HG03520 (cell line): ENCODE data around the gene CHMP4B.

Source experiments
- ATAC-seq: cut with Tn5 transposase; IDR thresholded peaks from one replicate; pipeline ENCODE4 v1.9.1; 2021; ENCODE audit warnings: mild to moderate bottlenecking, moderate library complexity; ENCODE audit not compliant: unreplicated experiment

The CHMP4B gene

DNA sequence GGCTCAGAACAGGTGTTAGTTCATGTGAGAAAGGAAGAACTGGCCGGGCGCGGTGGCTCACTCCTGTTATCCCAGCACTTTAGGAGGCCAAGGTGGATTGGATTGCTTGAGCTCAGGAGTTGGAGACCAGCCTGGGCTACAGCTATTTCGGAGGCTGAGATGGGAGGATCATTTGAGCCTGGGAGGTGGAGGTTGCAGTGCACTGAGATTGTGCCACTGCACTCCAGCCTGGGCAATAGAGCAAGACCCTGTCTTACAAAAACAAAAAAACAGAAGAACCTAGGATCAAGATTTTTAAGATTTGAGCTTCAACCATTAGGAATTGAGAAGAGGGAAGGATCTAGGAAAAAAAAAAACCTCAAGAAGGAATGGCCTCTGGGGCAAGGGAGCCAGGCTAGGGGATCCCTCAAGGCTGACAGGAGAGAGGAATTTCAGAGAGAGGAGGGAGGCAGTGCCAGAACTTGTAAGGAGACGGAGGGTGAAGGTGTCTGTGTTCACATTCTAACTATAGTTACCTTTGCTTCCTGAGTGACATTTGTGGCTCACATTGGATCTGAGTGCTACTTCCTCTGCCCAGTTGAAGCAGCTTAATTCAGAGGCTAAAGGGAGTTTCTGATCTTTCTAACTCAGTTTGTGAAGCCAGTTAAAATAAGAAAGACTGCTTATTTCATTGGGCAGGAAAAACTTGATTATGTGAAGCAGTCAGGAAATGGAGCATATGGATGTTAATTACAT lies 26.1 kb downstream of the CHMP4B start:
- ATAC-seq, result no peak

DNA sequence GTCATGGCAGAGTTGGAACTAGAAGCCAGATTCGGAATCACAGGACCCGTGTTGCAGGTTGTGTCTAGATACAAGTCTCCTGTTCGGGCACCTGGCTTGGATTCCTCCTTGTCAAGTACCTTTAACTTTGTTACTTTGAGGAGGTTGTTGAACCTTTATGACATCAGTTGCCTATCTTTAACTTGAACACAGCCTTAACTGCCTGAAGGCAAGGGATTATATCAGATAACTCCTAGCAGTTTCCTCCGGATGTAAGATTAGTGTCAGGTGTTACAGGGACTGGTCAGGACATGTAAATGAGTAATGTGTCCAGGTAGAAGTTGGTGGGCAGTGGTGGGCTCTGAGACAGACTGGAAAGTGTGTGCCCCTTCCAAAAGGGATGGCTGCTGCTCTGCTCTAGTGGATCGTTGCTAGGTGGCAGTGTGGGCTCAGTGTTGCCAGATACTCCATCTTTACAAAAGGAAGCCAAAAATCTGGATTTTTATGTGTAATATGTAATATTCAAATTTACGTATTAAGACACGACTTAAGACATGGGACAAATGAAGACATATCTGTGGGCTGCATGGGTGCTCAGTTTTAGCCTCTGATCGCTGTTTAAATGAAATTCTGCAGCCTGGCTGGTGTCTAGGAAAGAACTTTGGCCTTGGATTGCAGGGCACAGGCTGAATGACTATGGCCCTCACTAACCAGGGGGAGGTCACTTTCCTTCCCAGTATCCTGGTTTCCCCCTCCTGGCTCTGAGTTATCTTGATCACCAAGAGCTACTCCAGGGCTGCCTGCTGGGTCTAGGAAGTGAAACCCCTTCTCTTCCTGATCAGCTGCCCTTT lies 27.1 kb downstream of the CHMP4B start:
- no peak for ATAC-seq

GRCh38 chr20:33839591-33839990 lies 28.4 kb downstream of the CHMP4B start:
- no peak for ATAC-seq

DNA sequence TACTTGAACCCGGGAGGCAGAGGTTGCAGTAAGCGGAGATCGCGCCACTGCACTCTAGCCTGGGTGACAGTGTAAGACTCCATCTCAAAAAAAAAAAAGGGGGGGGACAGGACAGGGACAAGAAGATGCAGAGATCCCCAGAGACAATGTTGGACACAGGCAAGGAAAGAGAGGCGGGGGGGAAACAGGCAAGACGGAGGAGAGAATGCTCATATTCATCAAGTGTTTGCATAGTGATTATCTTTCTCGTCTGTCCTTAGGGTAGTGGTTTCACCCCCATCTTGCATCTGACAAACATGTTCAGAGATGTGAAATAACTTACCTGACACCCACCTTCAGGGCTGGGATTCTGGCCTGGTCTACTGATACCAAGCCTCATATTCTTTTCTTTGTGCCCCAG lies 29.0 kb downstream of the CHMP4B start:
- no peak for ATAC-seq

GRCh38 chr20:33840759-33841435 lies 29.7 kb downstream of the CHMP4B start:
- no peak for ATAC-seq

- ATAC-seq, result no peak
These were observed 30.3 kb downstream of the CHMP4B start for GRCh38 chr20:33841436-33841799.

- no peak for ATAC-seq
These were observed 31.2 kb downstream of the CHMP4B start for GRCh38 chr20:33842346-33842745.

GRCh38 chr20:33843050-33843449 lies 31.9 kb downstream of the CHMP4B start:
- no peak for ATAC-seq

DNA sequence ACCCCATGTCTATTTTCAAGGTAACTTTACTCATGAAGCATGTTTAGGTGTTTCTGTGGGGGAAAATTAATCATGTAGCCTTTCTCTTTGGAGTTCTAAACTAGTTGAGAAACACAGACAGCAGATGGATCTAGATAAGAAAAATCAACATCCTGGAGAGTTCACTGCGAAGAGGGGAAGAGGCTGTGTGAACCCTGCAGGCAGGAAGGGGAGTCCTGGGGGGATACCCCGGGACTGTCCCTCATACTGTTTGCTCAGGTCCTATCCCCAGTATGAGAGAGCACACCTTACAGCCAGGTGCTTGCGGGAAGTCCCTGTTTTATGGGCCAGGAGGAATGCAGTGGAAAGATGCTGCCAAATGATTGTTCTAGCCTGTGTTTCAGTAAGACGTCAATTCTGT lies 32.7 kb downstream of the CHMP4B start:
- no peak for ATAC-seq

GRCh38 chr20:33846291-33846935 lies 35.3 kb downstream of the CHMP4B start:
- ATAC-seq, result no peak

- no peak for ATAC-seq
These were observed 35.9 kb downstream of the CHMP4B start for GRCh38 chr20:33847006-33847405.

- ATAC-seq, result no peak
These were observed 37.2 kb downstream of the CHMP4B start for GRCh38 chr20:33848391-33848790.

DNA sequence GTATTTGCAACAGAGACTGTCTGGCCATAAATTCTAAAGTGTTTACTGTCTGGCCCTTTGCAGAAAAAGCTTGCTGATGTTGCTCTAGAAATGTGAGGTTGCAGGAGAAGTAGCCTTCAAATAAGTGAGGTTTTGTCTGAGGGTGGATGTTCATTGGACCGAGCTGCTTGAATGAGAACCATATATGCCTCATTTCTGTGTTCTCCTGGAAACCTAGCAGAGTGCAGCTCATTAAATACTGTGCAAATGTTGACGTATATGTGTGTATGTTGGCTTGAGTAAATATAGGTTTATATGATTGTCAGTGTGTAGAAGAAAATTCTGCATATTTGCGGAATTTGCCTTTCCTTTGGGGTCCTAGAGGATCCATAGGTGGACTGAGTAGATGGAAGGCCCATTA lies 39.0 kb downstream of the CHMP4B start:
- no peak for ATAC-seq

- ATAC-seq, result no peak
These were observed 40.8 kb downstream of the CHMP4B start for GRCh38 chr20:33851842-33852466.

GRCh38 chr20:33852626-33853506 lies 41.7 kb downstream of the CHMP4B start:
- ATAC-seq, result no peak

DNA sequence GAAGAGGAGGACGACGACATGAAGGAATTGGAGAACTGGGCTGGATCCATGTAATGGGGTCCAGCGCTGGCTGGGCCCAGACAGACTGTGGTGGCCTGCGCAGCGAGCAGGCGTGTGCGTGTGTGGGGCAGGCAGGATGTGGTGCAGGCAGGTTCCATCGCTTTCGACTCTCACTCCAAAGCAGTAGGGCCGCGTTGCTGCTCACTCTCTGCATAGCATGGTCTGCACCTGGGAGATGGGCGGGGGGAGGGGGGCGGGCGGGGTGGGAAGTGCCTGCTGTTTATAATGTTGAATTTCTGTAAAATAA lies 42.3 kb downstream of the CHMP4B start:
- ATAC-seq, result no peak

DNA sequence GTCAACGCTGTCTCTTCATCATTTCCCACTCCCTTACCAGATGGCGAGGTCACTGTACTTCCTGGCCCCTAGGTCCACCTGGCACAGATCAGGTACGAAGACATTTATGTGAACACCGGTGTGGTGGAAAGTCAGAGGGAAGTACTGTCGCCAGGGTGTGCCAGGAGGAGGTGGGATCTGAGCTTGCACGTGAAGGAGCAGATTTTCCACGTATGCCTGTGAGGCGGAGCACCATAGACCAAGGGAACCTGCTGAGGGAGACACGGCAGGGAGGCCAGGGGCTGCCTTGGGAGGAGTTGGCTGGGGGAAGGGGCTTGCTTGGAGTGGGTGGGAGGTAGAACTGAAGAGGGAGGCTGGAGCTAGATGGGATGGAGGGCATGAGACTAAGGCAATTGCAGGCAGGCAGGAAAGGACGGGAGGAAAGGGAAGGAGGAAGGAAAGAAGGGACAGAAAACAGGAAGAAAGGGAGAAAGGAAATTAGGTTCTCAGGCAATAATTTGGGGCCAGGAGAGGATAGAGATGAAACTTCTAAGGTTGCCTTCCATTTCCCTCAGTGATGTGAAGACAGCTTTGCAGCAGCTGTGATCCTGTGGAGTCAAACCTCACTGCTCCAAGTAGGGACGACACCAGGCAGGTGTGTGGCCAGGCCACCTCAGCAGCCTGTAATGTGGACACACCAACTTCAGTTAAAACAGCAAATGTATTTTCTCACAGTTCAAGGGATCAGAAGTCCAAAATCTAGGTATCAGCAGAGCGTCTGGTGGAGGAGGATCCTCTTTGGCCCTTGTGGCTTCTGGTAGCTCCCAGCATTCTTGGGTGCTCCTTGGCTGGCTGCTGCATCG lies 46.8 kb downstream of the CHMP4B start:
- no peak for ATAC-seq

GRCh38 chr20:33858666-33859065 lies 47.5 kb downstream of the CHMP4B start:
- no peak for ATAC-seq

DNA sequence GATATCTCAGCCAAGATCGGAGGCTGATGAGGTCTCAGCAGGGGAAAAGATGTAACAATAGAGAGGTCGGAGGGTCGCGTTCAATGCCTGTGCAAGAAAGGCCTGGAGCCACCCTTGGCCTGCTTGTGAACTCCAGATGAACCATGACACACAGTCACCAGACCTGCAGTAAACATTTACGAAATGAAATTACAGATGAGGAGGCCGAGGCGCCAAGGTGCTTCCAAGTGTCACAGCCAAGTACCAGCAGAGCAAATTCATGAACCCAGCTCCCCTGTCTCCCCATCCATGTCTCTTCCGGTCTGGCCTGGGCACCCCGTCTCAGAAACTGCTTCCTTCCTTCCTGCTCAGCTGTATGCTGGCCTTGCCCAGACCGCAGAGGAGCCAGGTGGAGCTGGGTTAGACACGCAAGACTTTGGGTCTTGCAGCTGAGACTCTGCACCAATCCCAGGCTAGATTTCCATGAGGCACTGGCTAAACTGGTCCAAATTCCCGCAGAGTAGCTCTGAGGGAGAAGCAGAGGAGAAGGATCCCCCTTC lies 48.1 kb downstream of the CHMP4B start:
- ATAC-seq, result no peak
